ENCODE measurements around the gene GPR37L1.

DNA sequence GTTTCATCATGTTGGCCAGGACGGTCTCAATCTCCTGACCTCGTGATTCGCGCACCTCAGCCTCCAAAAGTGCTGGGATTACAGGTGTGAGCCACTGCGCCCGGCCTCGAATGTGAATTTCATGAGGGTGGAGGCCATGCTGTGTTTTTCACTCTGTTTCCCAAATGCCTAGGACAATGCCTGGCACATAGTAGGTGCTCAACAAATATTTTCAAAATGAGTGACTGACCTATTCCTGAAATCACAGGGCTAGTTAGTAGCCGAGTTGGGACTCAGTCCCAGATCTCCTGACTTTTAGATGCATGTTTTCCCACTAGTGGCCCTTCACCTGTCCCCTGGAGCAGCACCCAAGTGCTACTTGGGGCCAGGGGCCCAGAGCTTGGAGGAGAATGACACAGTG, 6.4 kb upstream of the GPR37L1 start:
- TF ChIP-seq EGR1 (IDR thresholded peaks at IDR 0.05; ENCODE audit: borderline replicate concordance, low read depth, low read length), result no peak
- TF ChIP-seq, protein P1, sequence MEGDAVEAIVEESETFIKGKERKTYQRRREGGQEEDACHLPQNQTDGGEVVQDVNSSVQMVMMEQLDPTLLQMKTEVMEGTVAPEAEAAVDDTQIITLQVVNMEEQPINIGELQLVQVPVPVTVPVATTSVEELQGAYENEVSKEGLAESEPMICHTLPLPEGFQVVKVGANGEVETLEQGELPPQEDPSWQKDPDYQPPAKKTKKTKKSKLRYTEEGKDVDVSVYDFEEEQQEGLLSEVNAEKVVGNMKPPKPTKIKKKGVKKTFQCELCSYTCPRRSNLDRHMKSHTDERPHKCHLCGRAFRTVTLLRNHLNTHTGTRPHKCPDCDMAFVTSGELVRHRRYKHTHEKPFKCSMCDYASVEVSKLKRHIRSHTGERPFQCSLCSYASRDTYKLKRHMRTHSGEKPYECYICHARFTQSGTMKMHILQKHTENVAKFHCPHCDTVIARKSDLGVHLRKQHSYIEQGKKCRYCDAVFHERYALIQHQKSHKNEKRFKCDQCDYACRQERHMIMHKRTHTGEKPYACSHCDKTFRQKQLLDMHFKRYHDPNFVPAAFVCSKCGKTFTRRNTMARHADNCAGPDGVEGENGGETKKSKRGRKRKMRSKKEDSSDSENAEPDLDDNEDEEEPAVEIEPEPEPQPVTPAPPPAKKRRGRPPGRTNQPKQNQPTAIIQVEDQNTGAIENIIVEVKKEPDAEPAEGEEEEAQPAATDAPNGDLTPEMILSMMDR (IDR thresholded peaks at IDR 0.05; ENCODE audit: control extremely low read depth in 1 of 3, insufficient read depth in 1 of 3, low read depth in 1 of 3, low read length in 3 of 3), result no peak
- TF ChIP-seq, protein P2, sequence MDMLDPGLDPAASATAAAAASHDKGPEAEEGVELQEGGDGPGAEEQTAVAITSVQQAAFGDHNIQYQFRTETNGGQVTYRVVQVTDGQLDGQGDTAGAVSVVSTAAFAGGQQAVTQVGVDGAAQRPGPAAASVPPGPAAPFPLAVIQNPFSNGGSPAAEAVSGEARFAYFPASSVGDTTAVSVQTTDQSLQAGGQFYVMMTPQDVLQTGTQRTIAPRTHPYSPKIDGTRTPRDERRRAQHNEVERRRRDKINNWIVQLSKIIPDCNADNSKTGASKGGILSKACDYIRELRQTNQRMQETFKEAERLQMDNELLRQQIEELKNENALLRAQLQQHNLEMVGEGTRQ (IDR thresholded peaks at IDR 0.05; ENCODE audit: low read length), result no peak
- TF ChIP-seq SP1 (IDR thresholded peaks at IDR 0.05; ENCODE audit: low read depth, low read length), result no peak
- no peak for TF ChIP-seq EZH2 (IDR thresholded peaks at IDR 0.05; ENCODE audit: low read depth, low read length, severe bottlenecking)
- TF ChIP-seq POLR2A (IDR thresholded peaks at IDR 0.05; ENCODE audit: control extremely low read depth in 1 of 2, low read depth in 2 of 2, low read length in 2 of 2), result no peak
- TF ChIP-seq YY1 (IDR thresholded peaks at IDR 0.05; ENCODE audit: low read depth, low read length), result no peak
- no peak for TF ChIP-seq TAF1 (IDR thresholded peaks at IDR 0.05; ENCODE audit: low read depth, low read length)
- TF ChIP-seq MAFK (IDR thresholded peaks at IDR 0.05; ENCODE audit: low read depth, low read length), result no peak
